Activated T-cell treated with anti-CD3 and anti-CD28 coated beads for 1 hour (primary cell): ENCODE results near the gene GRK5.

Experiments used
- DNase-seq: peaks from one replicate; pipeline ENCODE4 v3.0.0-alpha.2; 2020; ENCODE audit warnings: low read depth

GRK5 gene

DNA sequence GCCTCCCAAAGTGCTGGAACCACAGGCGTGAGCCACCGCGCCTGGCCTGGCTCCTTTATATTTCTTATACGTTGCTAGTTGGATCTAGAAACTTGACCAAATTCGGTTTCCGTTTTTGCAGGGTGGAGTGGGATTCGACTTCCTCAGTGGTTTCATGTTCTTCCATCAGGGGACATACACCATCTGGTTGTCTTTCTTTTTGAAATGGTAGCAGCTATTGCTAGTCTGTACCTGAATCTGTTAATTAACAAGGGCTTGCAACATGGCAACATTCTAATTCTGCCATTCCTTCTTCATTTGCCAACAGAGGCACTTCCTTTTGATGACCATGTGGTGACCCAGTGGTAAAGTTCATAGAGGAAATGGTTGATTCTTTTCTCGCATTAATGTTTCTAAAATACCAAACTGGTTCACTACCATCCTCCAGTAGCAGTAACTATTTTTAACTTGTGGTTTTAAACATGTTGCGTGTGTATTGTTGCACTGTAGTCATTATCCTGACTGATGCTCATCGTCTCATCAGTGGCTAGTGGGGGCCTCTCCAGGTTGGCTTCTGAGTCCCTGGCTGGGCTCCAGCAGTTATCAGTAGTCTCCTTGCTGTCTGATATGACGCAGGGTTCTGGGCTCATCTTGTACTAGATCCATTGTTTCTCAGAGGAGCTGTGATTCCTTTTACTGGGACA lies 175.9 kb downstream of the GRK5 start:
- DNase-seq, result no peak

DNA sequence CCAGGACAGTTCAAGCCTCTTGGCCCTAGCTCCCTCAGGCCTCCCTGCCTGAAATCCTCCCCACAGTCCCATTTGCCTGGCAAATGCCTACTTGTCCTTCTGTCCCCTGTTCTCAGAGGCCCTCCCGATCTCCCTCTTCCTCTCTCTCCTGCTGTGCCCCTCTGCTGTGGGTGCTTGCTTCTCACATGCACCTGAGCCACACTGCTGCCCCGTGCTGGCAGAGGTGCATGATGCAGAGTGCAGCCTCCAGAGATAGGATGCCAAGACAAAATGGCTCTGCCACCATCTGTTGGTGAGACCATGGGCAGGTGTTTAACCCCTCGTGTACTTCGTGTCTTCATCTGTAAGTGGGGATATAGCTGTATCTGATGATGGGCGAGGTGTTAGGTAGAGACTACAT lies 176.8 kb downstream of the GRK5 start:
- DNase-seq, result no peak

DNA sequence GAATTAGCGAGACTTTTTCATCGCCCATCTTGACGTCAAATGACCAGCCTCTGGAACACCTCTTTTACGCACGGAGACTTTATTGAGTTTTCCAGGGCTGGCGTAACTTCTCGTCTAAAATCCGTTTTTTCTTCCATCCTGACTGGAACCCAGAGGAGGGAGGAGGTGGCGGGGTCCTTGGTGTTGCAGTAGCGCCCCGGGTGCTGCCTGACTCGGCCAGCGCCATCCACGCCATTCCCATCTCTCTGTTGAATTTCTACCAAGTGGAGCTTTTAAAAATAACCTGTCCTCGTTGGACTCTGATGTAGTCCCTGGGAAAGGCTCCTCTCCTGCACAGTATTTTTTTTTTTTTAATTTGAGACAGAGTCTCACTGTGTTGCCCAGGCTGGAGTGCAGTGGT lies 179.3 kb downstream of the GRK5 start:
- no peak for DNase-seq

DNA sequence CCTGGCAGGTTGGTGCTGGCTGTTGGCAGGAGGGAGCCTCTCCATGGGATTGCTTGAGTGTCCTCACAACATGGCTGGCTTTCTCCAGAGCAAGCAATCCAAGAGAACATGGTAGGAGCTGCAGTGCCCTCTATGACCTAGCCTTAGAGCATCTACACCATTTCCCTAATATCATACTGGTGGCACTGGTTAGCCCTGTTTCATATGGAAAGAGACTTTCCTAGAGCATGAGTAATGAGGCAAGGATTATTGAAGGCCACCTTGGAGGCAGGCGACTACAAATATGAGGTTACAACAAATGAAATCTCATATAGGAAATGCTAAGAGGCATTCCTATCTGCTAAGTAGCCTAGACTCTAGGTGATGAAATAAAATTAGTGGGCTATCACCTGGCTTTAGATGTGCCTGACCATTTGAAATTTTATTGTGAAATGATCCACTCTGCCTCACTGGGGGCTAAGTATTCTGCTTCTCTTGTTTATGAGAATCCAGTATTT lies 181.5 kb downstream of the GRK5 start:
- no peak for DNase-seq

DNA sequence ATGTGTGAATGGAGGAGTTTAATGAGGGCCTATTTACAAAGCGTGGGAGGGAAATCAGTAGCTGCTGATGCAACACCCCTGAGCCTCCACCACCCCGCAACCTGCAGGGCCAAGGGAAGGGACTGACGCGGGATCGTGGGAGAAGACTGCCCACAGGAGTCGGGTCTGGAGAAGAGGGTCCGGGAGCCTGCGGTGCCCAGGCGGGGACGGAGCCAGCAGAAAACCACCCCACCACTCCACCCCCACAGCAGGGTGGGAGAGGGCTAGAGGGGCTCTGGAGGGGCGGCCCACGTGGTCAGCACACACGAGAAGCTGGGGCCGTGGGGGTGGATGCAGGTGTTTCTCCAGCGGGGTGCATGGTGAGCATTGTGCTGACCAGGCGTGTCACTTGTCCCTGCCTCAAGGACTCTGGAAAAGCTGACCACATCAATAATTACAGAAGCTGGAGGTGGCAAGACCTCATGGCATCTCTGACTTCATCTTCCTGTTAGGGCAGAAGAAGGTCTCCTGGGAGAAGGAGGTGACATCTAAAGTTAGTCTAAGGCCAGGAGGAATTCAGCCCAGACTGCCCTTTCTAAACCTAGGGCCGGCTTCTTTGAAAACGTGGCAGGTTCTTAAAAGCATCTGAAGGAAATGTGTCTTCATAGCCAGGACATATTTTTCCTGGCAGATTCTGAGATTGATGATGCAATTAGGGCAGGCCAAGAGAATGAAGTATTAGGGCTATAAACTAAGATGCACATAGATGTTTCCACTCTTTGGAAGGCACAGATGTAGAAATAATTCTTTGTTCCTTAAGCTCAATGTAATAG lies 184.3 kb downstream of the GRK5 start:
- no peak for DNase-seq

DNA sequence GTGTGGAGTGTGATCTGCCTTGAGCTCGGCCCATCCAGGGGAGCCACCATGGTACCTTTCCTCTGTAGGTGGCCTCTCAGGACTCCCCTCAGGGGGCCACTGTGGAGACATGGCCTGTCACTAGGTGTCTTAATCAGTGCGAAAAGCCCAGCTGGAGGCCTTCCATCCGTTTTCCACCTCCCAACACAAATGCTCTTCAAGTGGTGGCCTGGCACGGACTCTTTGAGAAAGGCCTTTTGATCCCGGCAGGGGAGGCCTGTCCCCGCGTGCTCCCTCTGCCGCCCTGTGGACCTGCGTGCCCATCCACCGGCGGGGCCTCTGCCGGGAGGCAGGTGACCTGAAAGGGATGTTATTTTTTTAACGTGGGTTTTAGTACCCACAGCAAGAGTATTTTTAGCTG lies 185.6 kb downstream of the GRK5 start:
- DNase-seq, result no peak

DNA sequence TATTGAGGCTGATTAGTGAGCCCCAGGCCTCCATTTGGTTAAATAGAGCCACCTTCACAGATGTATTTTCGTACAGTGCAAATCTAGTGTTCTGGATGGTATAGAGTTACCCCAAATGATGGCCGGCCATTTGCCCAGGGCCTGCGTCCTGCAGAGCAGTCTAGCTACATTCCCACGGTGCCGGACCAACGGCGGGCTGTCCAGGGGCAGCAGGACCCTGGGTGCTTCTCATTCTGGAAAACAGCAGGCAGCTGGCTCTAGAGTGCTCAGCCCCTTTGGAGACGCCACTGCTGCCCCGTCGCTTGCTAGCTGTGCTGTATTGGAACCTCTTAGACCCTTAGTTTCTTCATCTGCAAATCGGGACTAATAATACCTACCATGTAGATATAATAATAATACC lies 186.1 kb downstream of the GRK5 start:
- no peak for DNase-seq

DNA sequence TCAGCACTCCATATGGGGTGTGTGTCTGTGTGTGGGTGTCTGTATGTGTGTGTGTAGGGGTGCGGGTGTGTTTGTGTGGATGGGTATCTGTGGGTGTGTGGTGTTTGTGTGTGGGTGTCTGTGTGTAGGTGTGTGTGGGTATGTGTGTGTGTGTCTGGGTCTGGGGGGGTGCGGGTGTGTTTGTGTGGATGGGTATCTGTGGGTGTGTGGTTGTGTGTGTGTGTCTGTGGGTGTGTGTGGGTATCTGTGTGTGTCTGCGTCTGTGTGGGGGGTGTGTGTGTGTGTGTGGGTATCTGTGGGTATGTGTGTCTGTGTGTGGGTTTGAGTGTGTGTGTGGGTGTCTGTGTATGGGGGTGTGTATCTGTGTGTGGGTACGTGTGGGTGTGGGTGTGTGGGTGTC lies 186.5 kb downstream of the GRK5 start:
- DNase-seq, result no peak

DNA sequence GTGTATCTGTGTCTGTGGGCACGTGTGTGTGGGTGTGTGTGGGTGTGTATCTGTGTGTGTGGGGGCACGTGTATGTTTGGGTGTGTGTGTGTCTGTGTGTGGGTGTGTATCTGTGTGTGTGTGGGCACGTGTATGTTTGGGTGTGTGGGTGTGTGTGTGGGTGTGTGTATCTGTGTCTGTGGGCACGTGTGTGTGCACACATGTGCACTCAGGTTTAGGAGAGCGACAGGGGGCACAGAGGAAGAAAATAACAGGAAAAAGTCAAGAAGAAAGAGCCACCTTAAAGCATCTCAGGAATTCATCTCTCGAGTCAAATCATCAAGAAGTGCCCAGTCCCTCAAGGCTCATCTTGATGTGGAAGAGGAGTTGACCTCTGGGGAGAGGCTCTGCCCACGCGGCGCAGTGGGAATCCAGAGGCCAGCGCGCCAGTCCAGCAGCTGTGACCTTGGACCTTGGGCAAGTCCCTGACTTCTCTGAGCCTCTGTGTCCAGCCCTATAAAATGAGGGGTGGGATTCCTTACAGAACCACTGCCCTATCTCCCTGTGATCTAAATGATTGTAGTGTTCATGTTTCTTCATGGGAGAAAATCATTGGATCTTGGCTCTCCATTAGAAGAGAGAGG lies 187.4 kb downstream of the GRK5 start:
- no peak for DNase-seq

DNA sequence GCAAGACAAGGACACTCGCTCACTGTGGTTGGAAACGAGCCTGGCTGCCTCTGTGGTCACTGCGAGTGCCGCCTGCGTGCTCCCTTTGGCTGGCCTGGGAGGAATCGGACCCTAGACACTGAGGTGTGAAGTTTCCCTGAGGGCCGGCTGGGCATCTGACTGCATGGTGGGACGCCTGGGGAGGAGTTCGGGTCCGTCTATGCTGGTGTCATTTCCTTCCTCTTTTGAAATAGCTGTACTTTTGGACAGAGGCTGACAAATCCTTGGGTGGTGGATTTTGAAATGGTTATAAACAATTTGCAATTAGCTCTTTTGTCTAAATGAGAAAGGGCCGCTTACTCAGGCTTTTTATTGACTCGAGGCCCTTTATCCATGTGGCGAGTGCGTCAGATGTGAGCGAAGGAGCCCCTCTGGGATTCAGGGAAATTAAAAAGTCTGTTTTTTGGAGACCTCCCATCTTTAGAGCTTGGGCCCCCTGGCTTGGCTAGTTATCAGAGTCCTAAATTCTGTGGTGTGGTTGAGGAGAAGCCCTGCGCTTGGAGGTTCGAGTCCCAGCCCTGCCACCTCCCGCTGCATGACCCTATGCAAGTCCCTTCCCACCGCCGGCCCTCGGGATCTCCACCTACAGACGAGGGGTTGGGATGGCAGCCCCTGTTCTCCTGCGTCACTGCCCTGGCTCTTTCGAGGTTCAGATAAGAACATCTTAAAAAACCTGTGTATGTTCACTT lies 188.1 kb downstream of the GRK5 start:
- DNase-seq, result no peak

DNA sequence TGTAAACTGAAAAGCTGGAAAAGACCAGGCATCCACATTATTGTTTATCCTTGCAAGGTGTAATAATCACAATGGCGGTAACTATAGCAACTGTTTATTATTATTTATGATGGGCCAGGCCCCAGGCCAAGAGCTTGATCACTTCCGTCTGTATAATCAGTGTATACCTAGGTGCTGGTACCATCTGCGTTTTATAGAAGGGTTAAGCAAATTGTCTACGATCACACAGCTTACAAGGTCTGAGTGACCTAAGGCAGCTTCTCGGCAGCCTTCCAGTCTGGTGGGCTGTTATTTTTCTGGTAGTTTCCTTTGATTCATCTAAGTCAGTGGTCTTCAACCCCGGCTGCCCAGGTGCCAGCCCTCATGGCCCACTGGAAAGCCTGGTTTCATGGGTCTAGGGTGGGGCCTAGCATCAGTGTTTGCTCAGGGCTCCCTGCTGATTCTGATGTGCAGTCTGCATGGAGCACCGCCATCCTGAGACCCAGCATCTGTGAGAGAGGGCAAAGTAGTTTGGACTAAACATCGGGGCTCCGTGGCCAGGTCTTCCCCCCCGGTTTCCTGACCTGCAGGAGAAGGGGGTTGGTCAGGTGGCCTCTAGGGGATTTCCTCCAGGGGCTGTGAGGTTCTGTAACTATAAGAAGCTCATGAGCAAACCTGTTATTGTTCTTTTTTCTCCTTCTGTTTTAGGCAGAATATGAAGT lies 188.8 kb downstream of the GRK5 start:
- DNase-seq, result no peak

DNA sequence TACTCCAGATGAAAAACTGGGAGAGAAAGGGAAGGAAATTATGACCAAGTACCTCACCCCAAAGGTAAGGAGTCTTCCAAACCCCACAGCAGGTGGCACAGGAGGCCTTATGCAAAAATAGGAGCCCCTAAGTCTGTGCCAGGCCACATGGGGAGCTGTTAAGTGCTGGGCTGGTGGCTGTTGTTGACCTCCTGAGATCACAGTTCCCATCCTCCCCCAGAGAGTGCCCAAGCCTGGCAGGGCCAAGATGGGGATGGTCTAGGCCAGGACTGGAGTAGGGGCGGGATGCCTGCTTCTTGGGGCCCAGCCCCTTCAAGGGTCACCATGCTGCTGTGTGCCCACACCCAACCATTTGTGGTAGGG lies 189.3 kb downstream of the GRK5 start:
- no peak for DNase-seq

DNA sequence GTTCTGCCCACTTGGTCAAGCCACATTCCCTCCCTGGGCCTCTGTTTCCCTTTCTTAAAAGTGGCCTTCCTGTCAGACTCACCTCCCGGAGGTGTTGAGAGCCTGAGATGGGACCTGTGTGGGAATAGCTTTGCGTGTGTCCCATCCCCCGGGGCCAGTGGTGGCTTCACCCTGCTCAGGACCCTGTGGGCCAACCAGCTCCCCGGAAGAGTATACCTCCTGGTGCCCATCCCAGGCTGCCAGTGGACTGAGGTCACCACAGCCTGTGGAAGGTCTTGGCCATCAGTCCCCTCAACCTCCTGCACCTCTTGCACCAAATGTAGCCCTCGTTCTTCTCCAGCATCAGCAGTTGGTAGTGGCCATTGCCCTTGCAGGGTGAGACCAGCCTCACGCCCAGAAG lies 190.0 kb downstream of the GRK5 start:
- DNase-seq, result no peak

DNA sequence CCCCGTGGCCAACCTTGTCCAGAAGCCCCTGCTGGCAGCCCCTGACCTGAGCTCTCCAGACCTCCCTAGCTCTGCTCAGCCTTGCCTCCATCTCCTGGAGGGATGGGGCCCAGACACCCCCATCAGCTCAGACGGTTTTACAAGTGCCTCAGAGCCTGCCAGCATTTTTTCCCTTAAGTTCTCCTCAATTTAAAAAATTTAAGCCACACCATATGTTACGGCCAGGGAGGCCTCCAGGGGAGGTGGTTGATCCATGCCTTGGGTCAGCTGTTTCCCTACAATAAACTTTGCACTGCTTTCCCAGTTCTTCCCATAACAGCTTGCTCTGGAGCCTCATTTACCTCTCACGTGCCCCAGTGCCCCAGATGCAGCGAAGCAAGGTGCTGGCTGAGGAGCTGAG lies 191.6 kb downstream of the GRK5 start:
- no peak for DNase-seq

DNA sequence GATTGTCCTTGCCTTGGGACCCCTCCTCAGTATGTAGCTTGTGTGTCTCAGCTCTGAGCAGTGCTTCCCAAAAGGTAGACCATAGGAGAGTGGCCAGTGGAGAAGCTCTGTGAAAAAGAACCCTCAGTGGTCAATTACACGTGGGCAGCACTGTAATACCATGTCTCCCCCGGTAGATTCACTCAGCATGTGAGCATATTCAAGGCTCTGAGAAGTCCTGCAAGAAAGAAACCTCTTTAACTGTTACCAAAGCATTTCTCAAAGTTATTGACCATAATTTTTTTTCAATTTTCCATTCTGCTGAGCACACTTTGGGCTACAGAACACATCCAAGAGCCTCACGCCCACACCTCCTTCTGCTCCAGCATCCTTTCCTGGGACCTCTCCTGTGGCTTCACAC lies 192.1 kb downstream of the GRK5 start:
- DNase-seq, result no peak

DNA sequence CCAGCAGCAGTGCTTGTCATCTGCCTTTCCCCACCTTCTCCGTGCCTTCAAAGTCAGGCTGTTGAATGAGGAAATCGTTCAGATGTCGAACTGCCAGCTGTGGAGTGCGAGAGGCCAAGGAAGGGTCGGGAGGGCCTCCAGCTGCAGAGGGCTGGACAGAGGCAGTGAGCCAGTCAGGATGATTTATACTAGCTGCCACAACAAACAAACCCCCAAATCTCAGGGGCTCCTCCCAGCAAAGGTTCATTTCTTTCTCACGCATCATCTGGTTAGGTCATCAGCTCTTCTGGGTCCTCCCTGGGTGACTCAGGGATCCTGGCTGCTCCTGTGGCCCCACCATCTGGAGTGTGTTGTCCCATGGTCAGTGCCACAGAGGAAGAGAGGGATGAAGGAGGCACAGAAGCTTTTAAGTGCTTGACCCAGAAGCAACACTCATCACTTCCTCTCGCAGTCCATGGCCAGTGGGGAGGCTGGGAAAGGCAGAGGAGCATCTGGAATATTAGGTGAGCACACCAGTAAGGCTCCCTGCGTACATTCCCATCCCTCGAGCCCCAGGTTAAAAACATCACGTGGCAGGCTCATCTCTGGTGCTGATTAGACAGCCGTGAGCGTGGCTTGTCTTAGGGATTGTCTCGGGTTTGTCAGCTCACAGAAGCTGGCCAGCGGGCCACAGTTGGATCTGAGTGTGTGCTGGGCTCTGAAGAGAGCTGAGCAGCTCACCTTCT lies 194.5 kb downstream of the GRK5 start:
- no peak for DNase-seq

DNA sequence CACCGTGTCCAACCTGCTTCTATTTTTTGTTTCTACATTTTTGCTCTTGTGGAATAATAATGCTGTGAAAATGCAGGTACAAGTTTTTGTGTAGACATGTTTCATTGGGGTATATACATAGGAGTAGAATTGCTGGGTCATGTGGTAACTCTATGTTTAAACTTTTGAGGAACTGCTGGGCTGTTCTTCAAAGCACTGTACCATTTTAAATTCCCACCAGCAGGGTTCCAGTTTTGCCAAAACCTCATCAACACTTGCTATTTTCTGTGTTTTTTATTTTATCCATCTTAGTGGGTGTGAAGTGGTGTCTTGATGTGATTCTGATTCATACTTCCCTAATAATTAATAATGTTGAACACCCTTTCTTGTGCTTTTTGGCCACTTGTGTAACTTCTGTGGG lies 196.6 kb downstream of the GRK5 start:
- no peak for DNase-seq

DNA sequence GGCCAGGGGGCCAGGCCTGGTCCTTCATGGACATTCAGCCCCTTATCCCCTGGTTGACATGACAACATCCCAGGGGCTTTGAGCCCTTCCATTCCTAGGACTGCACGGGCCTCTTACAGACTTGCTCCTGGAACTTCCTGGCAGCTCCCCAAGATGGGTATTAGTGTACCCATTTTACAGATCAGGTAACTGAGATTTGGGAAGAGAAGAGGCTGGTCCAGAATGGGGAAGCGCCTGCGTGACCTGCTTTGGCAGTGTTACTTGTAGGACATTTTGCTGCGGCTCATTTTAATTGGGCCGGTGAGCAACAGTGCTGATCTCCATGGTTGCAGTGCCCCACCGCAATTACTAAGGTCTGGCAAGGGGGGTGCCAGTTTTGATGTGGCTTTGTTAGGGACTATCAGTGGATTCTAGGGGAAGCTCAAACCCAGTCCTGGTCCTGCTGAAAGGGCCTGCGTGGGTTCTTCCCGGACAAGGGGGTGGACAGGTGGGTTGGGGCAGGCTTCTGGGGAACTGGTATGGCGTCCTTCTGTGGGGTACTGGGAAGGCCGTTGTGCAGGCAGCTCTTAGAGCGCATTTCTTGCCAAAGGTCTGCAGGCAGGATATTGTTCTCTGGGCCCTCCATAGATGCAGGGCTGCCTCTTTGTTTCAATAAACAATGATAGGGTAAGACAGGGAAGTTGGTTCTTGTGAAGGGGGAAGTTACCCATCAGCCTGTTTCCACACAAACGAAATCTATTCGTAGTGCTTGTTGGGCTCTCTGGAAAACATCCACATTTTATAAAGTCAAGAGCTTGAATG lies 197.5 kb downstream of the GRK5 start:
- no peak for DNase-seq

DNA sequence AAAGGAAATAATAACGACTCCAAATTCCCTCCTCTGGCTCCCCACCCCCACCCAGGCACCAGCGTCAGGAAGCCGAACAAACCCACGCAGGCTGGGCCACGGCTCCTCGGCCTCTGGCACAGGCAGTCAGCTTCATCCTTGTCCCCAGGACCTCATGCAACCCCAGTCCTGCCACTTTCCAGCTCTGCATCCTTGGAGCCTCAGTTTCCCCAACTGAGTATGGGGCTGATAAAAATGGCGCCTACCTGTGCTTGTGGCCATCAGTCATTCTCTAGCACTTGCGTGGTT lies 198.1 kb downstream of the GRK5 start:
- no peak for DNase-seq

DNA sequence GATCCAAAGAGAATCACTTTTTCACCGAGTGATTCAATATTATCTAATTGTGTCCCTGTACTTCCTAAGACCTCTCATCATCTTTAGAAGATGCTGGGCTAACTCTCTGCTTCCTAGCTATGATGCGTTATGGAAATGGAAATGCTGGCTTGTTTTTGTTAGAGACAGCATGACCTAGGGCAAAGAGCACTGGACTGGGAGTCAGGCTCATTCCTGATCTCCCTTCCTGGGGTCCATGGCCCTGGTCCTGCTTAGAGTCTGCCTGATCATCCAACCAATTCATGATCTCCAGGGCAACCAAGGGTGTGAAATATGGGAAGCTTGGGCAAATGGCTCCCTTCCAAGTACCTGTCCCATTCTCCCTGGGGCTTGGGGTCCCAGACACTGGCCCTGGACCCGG lies 198.8 kb downstream of the GRK5 start:
- no peak for DNase-seq
